GM12891 (cell line): Measurements from ENCODE around the gene MYH15.

ENCODE experiments used
- POLR2A ChIP-seq: IDR thresholded peaks from 2 replicates; pipeline ENCODE4 v1.6.1; 2011; ENCODE audit warnings: low read depth, low read length, control low read depth
- POLR2AphosphoS5 ChIP-seq: IDR thresholded peaks from 2 replicates; pipeline ENCODE4 v1.6.1; 2011; ENCODE audit warnings: low read depth, low read length, control low read depth
- POU2F2 ChIP-seq: IDR thresholded peaks from 2 replicates; pipeline ENCODE4 v1.6.1; 2011; ENCODE audit warnings: low read depth, mild to moderate bottlenecking, control low read depth, low read length, moderate library complexity
- TAF1 ChIP-seq: IDR thresholded peaks from 2 replicates; pipeline ENCODE4 v1.6.1; 2011; ENCODE audit warnings: low read depth, low read length, control low read depth

GRCh38 chr3:108491456-108491855, 18.9 kb downstream of the MYH15 start:
- no peak for TF ChIP-seq POLR2A
- no peak for TF ChIP-seq POLR2AphosphoS5
- TF ChIP-seq TAF1 = no peak
- TF ChIP-seq POU2F2 = no peak
